ENCODE data around the gene TMEM171.

TMEM171 gene

GRCh38 chr5:73119451-73120157 is 771 bp upstream of the TMEM171 start:
- TF ChIP-seq CTCF (conservative IDR thresholded peaks at IDR 0.05): no peak
- no peak for TF ChIP-seq ZFX (IDR thresholded peaks at IDR 0.05)
- H3K27ac ChIP-seq: no peak overlapping the region

- no peak overlapping the region for H3K27ac ChIP-seq
- TF ChIP-seq CTCF (conservative IDR thresholded peaks at IDR 0.05) (no peak), ZFX (IDR thresholded peaks at IDR 0.05) (no peak)
These were observed 716 bp downstream of the TMEM171 start for GRCh38 chr5:73121119-73121463.

GRCh38 chr5:73122875-73123810 is 2.8 kb downstream of the TMEM171 start:
- H3K27ac ChIP-seq: no peak overlapping the region
- TF ChIP-seq ZFX (IDR thresholded peaks at IDR 0.05): no peak
- TF ChIP-seq CTCF (conservative IDR thresholded peaks at IDR 0.05): no peak

- no peak overlapping the region for H3K27ac ChIP-seq
- TF ChIP-seq CTCF (conservative IDR thresholded peaks at IDR 0.05) (no peak), ZFX (IDR thresholded peaks at IDR 0.05) (no peak)
These were observed 4.9 kb downstream of the TMEM171 start for GRCh38 chr5:73125289-73125688.

GRCh38 chr5:73126381-73126780 is 6.0 kb downstream of the TMEM171 start:
- H3K27ac ChIP-seq: no peak overlapping the region
- TF ChIP-seq CTCF (conservative IDR thresholded peaks at IDR 0.05): no peak
- no peak for TF ChIP-seq ZFX (IDR thresholded peaks at IDR 0.05)

GRCh38 chr5:73126957-73127356 is 6.6 kb downstream of the TMEM171 start:
- H3K27ac ChIP-seq: no peak overlapping the region
- TF ChIP-seq CTCF (conservative IDR thresholded peaks at IDR 0.05) (no peak), ZFX (IDR thresholded peaks at IDR 0.05) (no peak)

- no peak overlapping the region for H3K27ac ChIP-seq
- TF ChIP-seq ZFX (IDR thresholded peaks at IDR 0.05) (no peak), CTCF (conservative IDR thresholded peaks at IDR 0.05) (no peak)
These were observed 8.8 kb downstream of the TMEM171 start for GRCh38 chr5:73129143-73129542.
